Measurements from ENCODE around the gene PADI4. TPM values are rescaled to one million over a fixed set of nuclear protein-coding genes. Genes with fewer than 3 reads are reported as not detected.
A peak's percentile ranks its signal among the peaks of the same experiment; 100 is the strongest.

PADI4 gene
- total RNA-seq, 1 donor: not detected

GRCh38 chr1:17412093-17412870 lies 104.3 kb downstream of the PADI4 start:
- Histone ChIP-seq H4K20me1 (ENCODE audit: insufficient read depth, low read length) (peaks cover 16% of the 10 kb centered on the region), H3K4me1 (ENCODE audit: insufficient read depth, low read length) (no peaks in the 10 kb centered on the region), H3K36me3 (ENCODE audit: insufficient read depth, low read length) (peaks cover 84% of the 10 kb centered on the region)

More at GRCh38 chr1:17412093-17412870, 104.3 kb downstream of the PADI4 start:
- H2AFZ ChIP-seq (ENCODE audit: low read length): no peak overlapping the region
- no peak overlapping the region for H3K4me2 ChIP-seq (ENCODE audit: insufficient read depth, low read length)
- H3K9me3 ChIP-seq (ENCODE audit: low read depth, low read length): no peaks in the 10 kb centered on the region
- DNase-seq (ENCODE audit: insufficient read length, low spot score, missing footprints): peak; percentile 19
- H3K4me3 ChIP-seq (ENCODE audit: insufficient read depth, low read length): no peak overlapping the region
- H3K27ac ChIP-seq (ENCODE audit: low read depth, low read length): no peak overlapping the region
- no peak for TF ChIP-seq CTCF (IDR thresholded peaks at IDR 0.05; ENCODE audit: extremely low read depth, low read depth, low read length)
- H3K79me2 ChIP-seq (ENCODE audit: insufficient read depth, low read length): peaks cover 14% of the 10 kb centered on the region
- H3K27me3 ChIP-seq (ENCODE audit: insufficient read depth, low read length): no peaks in the 10 kb centered on the region

Small RNA genes within 50 kb of the gene (small RNA-seq; reads per million reads assigned to genes)
- not detected for gene MIR3972

Other genes with a start within 250 kb of the PADI4 start
- gene PADI2, start 188.7 kb upstream of the PADI4 start, total RNA-seq: under 0.01 and 0.29 TPM in 2 replicates
- under 0.01 TPM in 2 replicates for gene PADI1, start 103.1 kb upstream of the PADI4 start, total RNA-seq
- not detected in 2 replicates for gene PADI3, start 59.1 kb upstream of the PADI4 start, total RNA-seq
- not detected in 2 replicates for gene PADI6, start 64.0 kb downstream of the PADI4 start, total RNA-seq
- 61.9 and 71.3 TPM in 2 replicates for gene RCC2, start 131.5 kb downstream of the PADI4 start, total RNA-seq
- gene ARHGEF10L, start 231.5 kb downstream of the PADI4 start, total RNA-seq: 33.3 and 39.1 TPM in 2 replicates

Data from osteoblast (primary cell).